Mesodermal cell (in vitro differentiated cells): ENCODE results near the gene IFNA13. TPM values are rescaled to one million over a fixed set of nuclear protein-coding genes. Genes with fewer than 3 reads are reported as not detected.

Source experiments
- H3K27ac ChIP-seq: 2 replicates; pipeline ENCODE4 v1.7.0; 2013; ENCODE audit warnings: mild to moderate bottlenecking, low read depth, low read length, moderate library complexity; ENCODE audit not compliant: severe bottlenecking
- H3K36me3 ChIP-seq: 2 replicates; pipeline ENCODE4 v1.7.1; 2013; ENCODE audit warnings: mild to moderate bottlenecking, low read length, moderate library complexity; ENCODE audit not compliant: control insufficient read depth, insufficient read depth
- H3K4me1 ChIP-seq: one replicate; pipeline ENCODE4 v1.7.1; 2013; ENCODE audit warnings: mild to moderate bottlenecking, low read length; ENCODE audit not compliant: insufficient read depth, control insufficient read depth, poor library complexity, severe bottlenecking
- H3K4me3 ChIP-seq: 2 replicates; pipeline ENCODE4 v1.7.0; 2013; ENCODE audit warnings: low read length, control low read depth, mild to moderate bottlenecking; ENCODE audit not compliant: insufficient read depth, poor library complexity, severe bottlenecking; ENCODE audit errors: extremely low read depth
- H3K9me3 ChIP-seq: 2 replicates; pipeline ENCODE4 v1.7.1; 2013; ENCODE audit warnings: mild to moderate bottlenecking, low read length, moderate library complexity; ENCODE audit not compliant: control insufficient read depth
- WGBS, 2 experiments: methylation state at CpG; one replicate each; pipeline ENCODE4 v1.1.5; 2013; ENCODE audit warnings: missing lambda C conversion rate in 2 of 2; ENCODE audit not compliant: insufficient coverage in 2 of 2; 5-methylcytosine and 5-hydroxymethylcytosine counted together
- polyA plus RNA-seq, 2 experiments: library from polyadenylated mRNA; stranded (reverse); fragments of 50-300 nt; gene quantifications; one replicate each; pipeline ENCODE4 v1.2.3, GENCODE V29; 2013

The IFNA13 gene
- not detected for polyA plus RNA-seq (2013, experiment 1 of 2)
- polyA plus RNA-seq (2013, experiment 2 of 2): not detected

GRCh38 chr9:21367957-21368356, at the start of gene IFNA13:
IFNA13 (minus strand) TSS chr9:21368057; CDS start chr9:21368010, 47 bp downstream.
- no peak within 1 kb of the TSS for H3K27ac ChIP-seq
- H3K4me1 ChIP-seq: no peaks in the 10 kb centered on the region
- no peaks in the 10 kb centered on the region for H3K9me3 ChIP-seq
- H3K36me3 ChIP-seq: no peaks in the 10 kb centered on the region
- no peak within 1 kb of the TSS for H3K4me3 ChIP-seq
- 83 to 100% methylated on average over 1 of the region's 3 CpGs for WGBS, 2 experiments

GRCh38 chr9:21415493-21416267, 47.8 kb upstream of the IFNA13 start:
- H3K36me3 ChIP-seq: no peaks in the 10 kb centered on the region
- H3K27ac ChIP-seq: no peak overlapping the region
- H3K4me1 ChIP-seq: peaks cover 3% of the 10 kb centered on the region
- 95 to 96% methylated on average over 4 of the region's 5 CpGs for WGBS, 2 experiments
- H3K4me3 ChIP-seq: no peak overlapping the region
- no peaks in the 10 kb centered on the region for H3K9me3 ChIP-seq

- Histone ChIP-seq H3K4me3 (no peak overlapping the region), H3K4me1 (peaks cover 3% of the 10 kb centered on the region), H3K27ac (no peak overlapping the region), H3K36me3 (no peaks in the 10 kb centered on the region), H3K9me3 (no peaks in the 10 kb centered on the region)
- 95 to 100% methylated on average over 2 of the region's 2 CpGs for WGBS, 2 experiments
These were observed 46.5 kb upstream of the IFNA13 start for GRCh38 chr9:21414220-21414940.

GRCh38 chr9:21413624-21414023, 45.8 kb upstream of the IFNA13 start:
- Histone ChIP-seq H3K27ac (no peak overlapping the region), H3K4me3 (no peak overlapping the region), H3K36me3 (no peaks in the 10 kb centered on the region), H3K9me3 (no peaks in the 10 kb centered on the region), H3K4me1 (peaks cover 3% of the 10 kb centered on the region)
- 78 to 85% methylated on average over 3 to 4 of the region's 5 CpGs for WGBS, 2 experiments

GRCh38 chr9:21413151-21413550, 45.3 kb upstream of the IFNA13 start:
- WGBS, 2 experiments: 55 to 80% methylated on average over 1 to 2 of the region's 4 CpGs
- no peaks in the 10 kb centered on the region for H3K9me3 ChIP-seq
- no peaks in the 10 kb centered on the region for H3K36me3 ChIP-seq
- H3K27ac ChIP-seq: no peak overlapping the region
- H3K4me1 ChIP-seq: peaks cover 3% of the 10 kb centered on the region
- H3K4me3 ChIP-seq: no peak overlapping the region

- Histone ChIP-seq H3K4me1 (peaks cover 3% of the 10 kb centered on the region), H3K4me3 (no peak overlapping the region), H3K27ac (no peak overlapping the region), H3K9me3 (no peaks in the 10 kb centered on the region), H3K36me3 (no peaks in the 10 kb centered on the region)
These were observed 44.2 kb upstream of the IFNA13 start for GRCh38 chr9:21412107-21412506.

- 80 to 100% methylated on average over 1 of the region's 1 CpG for WGBS, 2 experiments
- Histone ChIP-seq H3K27ac (no peak within 1 kb of the TSS), H3K4me3 (no peak within 1 kb of the TSS), H3K36me3 (no peaks in the 10 kb centered on the region), H3K4me1 (peaks cover 3% of the 10 kb centered on the region), H3K9me3 (no peaks in the 10 kb centered on the region)
These were observed 41.0 kb upstream of the IFNA13 start, which contains the start of gene IFNA8 for GRCh38 chr9:21408817-21409216. IFNA8 (plus strand) TSS chr9:21409117; CDS start chr9:21409177, 60 bp downstream.

GRCh38 chr9:21404146-21404545, 36.3 kb upstream of the IFNA13 start:
- H3K9me3 ChIP-seq: no peaks in the 10 kb centered on the region
- no peak overlapping the region for H3K4me3 ChIP-seq
- H3K27ac ChIP-seq: no peak overlapping the region
- 82 to 100% methylated on average over 2 to 3 of the region's 3 CpGs for WGBS, 2 experiments
- H3K4me1 ChIP-seq: peaks cover 6% of the 10 kb centered on the region
- H3K36me3 ChIP-seq: no peaks in the 10 kb centered on the region

GRCh38 chr9:21402386-21403251, 34.8 kb upstream of the IFNA13 start:
- peaks cover 6% of the 10 kb centered on the region for H3K4me1 ChIP-seq
- peak overlapping the region; percentile 41 for H3K4me3 ChIP-seq
- H3K27ac ChIP-seq: no peak overlapping the region
- no peaks in the 10 kb centered on the region for H3K9me3 ChIP-seq
- WGBS, 2 experiments: 2% methylated on average over 45 to 48 of the region's 53 CpGs
- H3K36me3 ChIP-seq: no peaks in the 10 kb centered on the region

- peaks cover 6% of the 10 kb centered on the region for H3K4me1 ChIP-seq
- no peak overlapping the region for H3K4me3 ChIP-seq
- no peak overlapping the region for H3K27ac ChIP-seq
- no peaks in the 10 kb centered on the region for H3K9me3 ChIP-seq
- H3K36me3 ChIP-seq: no peaks in the 10 kb centered on the region
- WGBS, 2 experiments: 60 to 84% methylated on average over 1 to 3 of the region's 3 CpGs
These were observed 32.1 kb upstream of the IFNA13 start for GRCh38 chr9:21399956-21400355.
